ENCODE results near the gene TMEM9.

The TMEM9 gene

GRCh38 chr1:201144701-201145100 lies 9.6 kb downstream of the TMEM9 start:
- DNase-seq, result no peak

GRCh38 chr1:201143726-201144635 lies 10.3 kb downstream of the TMEM9 start:
- no peak for DNase-seq

DNA sequence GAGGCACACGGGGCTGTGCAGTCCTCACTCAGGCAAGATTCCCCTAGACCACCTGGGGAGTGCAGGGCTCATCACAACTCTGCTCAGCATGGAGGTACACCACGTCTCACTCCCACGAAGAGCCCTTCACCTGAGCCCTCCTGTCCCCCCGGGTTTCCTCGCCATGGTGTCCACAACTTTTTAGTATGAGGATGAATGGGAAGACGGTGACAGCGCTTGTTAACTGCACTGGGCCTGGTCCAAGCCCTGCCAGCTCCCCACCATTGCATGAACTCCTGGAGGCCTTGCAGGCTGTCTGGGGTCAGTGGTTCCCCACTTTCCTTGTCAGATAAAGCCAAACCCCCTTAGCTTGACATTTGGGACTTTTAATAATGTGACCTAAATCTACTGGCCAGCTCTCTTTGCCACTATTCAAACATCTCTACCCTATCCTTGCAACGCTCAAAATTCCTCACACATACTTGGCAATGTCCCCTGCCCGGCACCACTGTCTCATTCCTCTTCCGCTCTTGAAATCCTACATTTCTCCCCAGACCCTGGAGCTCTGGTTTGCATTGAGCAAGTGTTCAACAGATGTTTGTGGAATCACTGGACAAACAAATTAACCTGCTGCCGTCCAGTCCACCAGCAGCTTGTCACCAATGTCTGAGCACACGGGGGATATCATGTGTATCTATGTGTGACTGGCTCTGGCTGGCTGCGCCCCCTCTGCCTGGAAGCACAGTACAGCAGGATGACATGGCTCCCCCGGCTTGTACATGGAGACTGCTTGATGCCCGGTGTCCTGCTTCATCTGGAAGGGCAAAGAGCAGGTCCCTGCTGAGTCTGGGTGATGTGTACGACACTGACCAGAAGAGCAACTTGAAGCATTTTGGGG lies 11.2 kb downstream of the TMEM9 start:
- DNase-seq, result no peak

DNA sequence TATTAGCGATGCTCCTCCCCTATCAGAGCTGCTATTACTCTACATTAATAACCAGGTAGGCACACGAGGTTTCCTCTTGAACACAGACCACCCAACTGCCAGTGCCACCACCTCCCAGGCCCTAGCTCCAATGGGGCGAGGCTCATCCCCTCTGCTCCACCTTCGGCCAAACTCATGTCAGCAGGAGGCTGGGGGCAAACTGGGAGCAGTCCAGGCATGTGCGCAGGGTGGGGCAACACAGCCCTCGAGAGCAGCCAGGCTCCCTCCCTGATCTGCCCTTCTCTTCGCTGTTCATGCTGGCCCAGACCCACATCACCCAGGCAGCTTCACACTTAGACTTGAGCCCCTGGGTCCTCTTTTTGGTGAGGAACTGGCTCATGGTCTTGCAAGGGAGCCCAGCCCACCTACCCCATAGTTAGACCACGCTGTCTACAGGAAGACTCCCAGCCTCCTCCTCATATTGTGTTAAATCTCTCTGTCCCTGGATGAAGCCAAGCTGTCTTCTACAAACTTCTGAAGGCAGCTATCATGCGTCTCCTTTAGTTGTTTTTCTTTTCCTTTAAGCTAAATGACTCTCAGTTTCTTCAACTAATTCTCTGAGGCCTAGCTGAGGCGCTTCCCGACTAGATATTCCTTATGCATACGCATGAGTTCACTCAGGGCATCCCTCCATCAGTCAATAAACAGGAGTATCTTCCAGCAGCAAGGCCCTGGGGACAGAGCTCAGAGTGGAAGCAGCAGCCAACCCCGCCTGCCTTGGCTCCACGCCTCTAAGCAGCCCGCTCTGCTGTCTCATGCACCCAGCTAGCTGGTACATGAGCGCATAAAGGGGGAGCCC lies 12.0 kb downstream of the TMEM9 start:
- no peak for DNase-seq

DNA sequence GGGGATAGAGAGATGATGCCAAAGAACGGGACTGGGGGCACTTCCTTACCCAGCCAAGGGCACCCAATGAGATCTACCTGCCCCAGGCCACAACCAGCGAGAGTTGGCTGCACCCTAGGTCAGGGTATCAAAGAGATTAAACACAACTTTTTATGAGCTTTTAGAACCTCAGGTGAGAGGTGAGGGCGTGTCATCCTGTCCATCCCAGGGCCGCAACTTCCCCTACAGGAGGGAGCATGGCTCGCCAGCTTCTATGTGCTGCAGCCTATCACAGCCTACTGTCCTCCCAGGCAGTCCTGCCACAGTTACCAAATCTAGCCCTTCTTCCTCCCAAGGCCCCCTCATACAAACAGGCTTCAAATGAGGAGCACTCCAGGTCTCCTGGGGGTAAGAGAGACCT lies 12.9 kb downstream of the TMEM9 start:
- no peak for DNase-seq

- no peak for DNase-seq
Observed at GRCh38 chr1:201140941-201141260, 13.4 kb downstream of the TMEM9 start.

- no peak for DNase-seq
Observed at GRCh38 chr1:201140235-201140940, 13.9 kb downstream of the TMEM9 start.

- no peak for DNase-seq
Observed at GRCh38 chr1:201139756-201140155, 14.5 kb downstream of the TMEM9 start.

GRCh38 chr1:201139306-201139705 lies 15.0 kb downstream of the TMEM9 start:
- DNase-seq, result no peak

- DNase-seq, result no peak
Observed at GRCh38 chr1:201138311-201138840, 15.9 kb downstream of the TMEM9 start.

DNA sequence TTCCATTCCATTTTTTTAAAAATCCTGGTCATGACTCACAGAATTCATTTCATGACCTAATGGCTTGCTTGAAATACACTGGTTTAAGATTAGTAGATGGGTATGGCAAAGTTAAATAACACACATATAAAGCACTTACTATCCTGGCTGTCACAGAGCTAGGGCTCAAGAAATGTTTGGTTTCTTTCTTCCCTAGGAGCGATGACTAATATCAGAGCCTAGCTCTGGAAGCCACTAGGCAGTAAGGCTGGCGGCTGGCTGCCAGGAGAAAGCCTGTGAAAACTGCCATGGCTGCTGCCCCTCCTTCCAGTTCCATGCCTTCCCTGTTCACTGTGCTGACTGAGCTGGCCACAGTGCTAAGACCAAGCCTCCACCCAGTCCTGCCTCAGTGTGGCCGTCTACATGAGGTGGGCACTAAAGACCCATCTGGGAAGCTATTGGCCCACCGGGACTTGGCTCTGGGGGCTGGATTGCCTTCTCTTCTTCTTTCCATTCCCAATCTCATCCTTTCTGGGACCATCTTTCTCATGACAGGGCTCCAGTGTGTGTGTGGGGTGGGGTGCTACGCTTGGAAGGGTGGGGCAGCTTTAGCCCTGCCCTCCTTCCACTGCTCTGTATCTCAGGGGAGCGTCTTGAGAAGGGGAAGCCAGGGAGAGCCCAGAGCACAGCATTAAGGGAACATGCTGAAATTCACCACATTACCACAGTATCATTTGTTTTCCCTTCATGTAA lies 16.5 kb downstream of the TMEM9 start:
- DNase-seq, result no peak

GRCh38 chr1:201137024-201137392 lies 17.3 kb downstream of the TMEM9 start:
- no peak for DNase-seq

DNA sequence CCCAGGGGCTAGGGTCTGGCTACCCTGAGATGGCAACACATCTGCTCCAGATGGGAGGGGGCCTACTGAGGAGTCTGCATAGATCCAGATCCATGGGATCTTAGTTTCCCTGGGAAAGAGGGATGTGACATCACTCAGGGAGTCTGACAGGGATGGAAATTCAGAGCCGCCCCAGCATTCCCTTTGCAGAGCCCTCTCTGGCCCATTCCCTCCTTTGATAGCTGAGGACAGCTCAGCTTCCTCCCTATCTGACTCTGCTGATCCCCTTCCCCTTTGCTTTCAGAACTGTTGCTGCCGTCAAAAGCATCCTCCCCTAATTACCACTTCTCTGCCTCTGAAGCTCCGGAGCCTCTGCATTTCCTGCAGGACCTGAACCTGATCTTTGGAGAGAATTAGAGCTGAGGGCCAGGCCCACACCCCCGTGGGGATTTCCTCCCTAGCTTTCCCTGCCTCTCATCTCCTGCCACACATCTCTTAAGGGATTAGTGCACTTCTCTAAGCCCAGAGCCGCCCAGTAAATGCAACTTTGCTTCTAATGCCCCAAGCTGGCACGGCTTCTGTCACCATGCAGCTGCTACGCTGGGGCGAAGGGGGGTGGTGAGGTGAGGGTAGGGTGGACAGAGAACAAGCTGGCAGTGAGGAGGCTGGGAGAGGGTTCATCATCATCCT lies 17.8 kb downstream of the TMEM9 start:
- DNase-seq, result no peak

DNA sequence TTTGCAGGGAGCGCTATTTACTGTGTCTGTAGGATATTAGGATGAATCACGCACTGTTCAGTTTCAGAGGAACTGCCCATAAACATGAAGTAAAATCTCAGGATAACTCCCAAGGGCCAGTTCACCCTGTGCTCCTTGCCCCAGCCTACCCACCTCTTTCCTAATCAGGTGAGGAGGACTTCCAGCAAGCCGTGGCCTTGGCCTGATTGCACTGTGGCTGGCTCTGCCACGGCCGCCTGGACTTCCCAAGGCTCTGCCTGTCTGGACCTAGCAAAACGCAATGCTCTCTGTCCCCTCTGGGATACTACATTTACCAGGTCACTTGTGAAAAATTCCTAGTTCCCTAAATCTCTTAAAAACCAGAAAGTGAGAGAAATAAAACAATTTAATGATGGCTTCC lies 19.9 kb downstream of the TMEM9 start:
- no peak for DNase-seq

DNA sequence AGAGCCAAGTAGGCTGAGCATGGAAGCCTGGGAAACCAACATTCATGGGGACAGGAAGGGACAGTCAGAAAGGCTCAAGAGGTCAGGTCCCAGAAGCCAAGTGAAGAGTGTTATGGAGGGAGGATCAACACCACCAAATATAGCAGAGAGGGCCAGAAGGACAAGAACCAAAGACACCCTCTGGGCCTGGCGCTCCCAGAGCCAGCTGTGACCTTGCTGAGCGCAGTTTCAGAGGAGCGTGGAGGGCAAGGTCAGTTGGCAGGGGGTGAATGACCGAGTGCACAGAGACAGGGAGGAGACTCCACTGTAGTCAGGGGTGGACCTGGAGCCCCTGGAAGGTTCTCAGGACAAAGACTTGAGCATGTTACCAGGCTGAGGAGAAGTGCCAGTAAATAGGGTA lies 22.9 kb downstream of the TMEM9 start:
- DNase-seq, result no peak

DNA sequence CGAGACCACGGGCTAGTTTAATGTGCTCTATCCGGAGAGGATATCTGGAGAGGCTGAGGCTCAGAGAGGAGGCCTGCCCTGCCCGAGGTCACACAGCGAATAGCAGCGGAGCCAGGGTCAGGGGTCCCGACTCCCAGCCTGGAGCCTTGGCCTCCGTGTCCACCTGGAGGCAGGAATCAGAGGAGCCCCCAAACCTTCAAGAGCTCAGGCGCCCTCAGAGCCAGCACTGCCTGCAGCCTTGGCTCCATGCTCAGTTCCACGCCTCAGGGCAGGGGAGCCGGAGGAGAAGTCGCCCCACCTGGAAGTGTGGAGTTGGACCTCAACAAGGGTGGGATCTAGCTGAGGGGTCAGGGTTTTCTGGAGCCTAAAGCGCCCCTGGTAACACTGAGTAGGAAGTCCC lies 25.3 kb downstream of the TMEM9 start:
- DNase-seq, result no peak

- no peak for DNase-seq
Observed at GRCh38 chr1:201128476-201128875, 25.8 kb downstream of the TMEM9 start.

- no peak for DNase-seq
Observed at GRCh38 chr1:201127755-201128455, 26.4 kb downstream of the TMEM9 start.

- no peak for DNase-seq
Observed at GRCh38 chr1:201126832-201127754, 27.2 kb downstream of the TMEM9 start, which contains the start of gene ASCL5. ASCL5 (minus strand) TSS chr1:201127184; CDS start chr1:201115372, 11,812 bp downstream.

Data from T-helper 1 cell (primary cell).